Sigmoid colon (tissue), 7 donors: ENCODE measurements around the gene CARD11. TPM values are rescaled to one million over a fixed set of nuclear protein-coding genes. Genes with fewer than 3 reads are reported as not detected.

Experiments
- DNase-seq: peaks from one replicate; pipeline ENCODE4 v3.0.0-alpha.2; 2019
- H3K27ac ChIP-seq, 4 donors: fragments of 200-600 bp; sonication (generic); one replicate each; pipeline ENCODE4 v1.5.1; 2016 to 2019; ENCODE audit warnings: mild to moderate bottlenecking in 1 of 4
- H3K27me3 ChIP-seq, 3 donors: fragments of 200-600 bp; sonication (generic); one replicate each; pipeline ENCODE4 v1.5.1; 2019; ENCODE audit warnings: mild to moderate bottlenecking in 1 of 3
- H3K36me3 ChIP-seq, 4 donors: fragments of 200-600 bp; sonication (generic); one replicate each; pipeline ENCODE4 v1.5.1; 2016 to 2019
- H3K4me1 ChIP-seq, 4 donors: fragments of 200-600 bp; sonication (generic); one replicate each; pipeline ENCODE4 v1.5.1; 2017 to 2019
- H3K4me3 ChIP-seq, 4 donors: fragments of 200-600 bp; sonication (generic); one replicate each; pipeline ENCODE4 v1.5.1; 2017 to 2019; ENCODE audit warnings: mild to moderate bottlenecking in 2 of 4, moderate library complexity in 1 of 4
- H3K9me3 ChIP-seq, 4 donors: fragments of 200-600 bp in 3 of 4; sonication (generic) in 3 of 4; one replicate each; pipeline versions ENCODE4 v1.5.1 to v1.6.1; 2013 to 2019
- EP300 ChIP-seq, 4 donors: sonication (generic); formaldehyde crosslinking; IDR thresholded peaks; one replicate each; pipeline ENCODE4 v1.6.1; 2017; ENCODE audit warnings: antibody characterized with exemption in 4 of 4
- POLR2A ChIP-seq, 2 donors: fragments of 450-650 bp; IDR thresholded peaks; one replicate each; pipeline ENCODE4 v1.6.1; 2016; ENCODE audit warnings: antibody characterized with exemption in 2 of 2, mild to moderate bottlenecking in 2 of 2, moderate library complexity in 2 of 2
- POLR2AphosphoS5 ChIP-seq, 4 donors: sonication (generic); formaldehyde crosslinking; IDR thresholded peaks; one replicate each; pipeline ENCODE4 v1.6.1; 2017; ENCODE audit warnings: antibody characterized with exemption in 4 of 4
- WGBS, 2 donors: extraction: QIAGEN DNeasy Blood & Tissue Kit; methylation state at CpG; one replicate each; pipeline ENCODE4 v1.1.7; 2013; 5-methylcytosine and 5-hydroxymethylcytosine counted together
- intact Hi-C: fragments of 100-400 bp; cut with DNase I; formaldehyde crosslinking; loops from one replicate; pipeline ENCODE4 v1.15.1; 2023
- polyA plus RNA-seq, 3 donors: library from polyadenylated mRNA; stranded (reverse); fragments of 200-250 nt; gene quantifications; one replicate each; pipeline ENCODE4 v1.2.3, GENCODE V29; 2013
- total RNA-seq, 4 donors: library from RNA; depleted of rRNA; stranded (reverse); fragments of >200 nt; gene quantifications; one replicate each; pipeline ENCODE4 v1.1.0, GENCODE V29; 2016
- TF ChIP-seq, protein P1 (sequence below), 4 experiments: fragments of 450-650 bp in 3 of 4; fragments of 200-600 bp in 1 of 4; IDR thresholded peaks; one replicate each; pipeline ENCODE4 v1.5.1; 2016 to 2019; ENCODE audit warnings: antibody characterized with exemption in 4 of 4, mild to moderate bottlenecking in 3 of 4, moderate library complexity in 2 of 4
- donor health status: healthy with polysubstance abuse.
- donor health status: Bipolar disorder and iron deficiency.
- donor health status: healthy.

Gene CARD11
- total and polyA plus RNA-seq, 7 donors, result 0.14 to 22.4 (median 0.66) TPM; not detected in 1

GRCh38 chr7:2860627-2861133, 183.0 kb downstream of the CARD11 start:
- intact Hi-C loops, result no loop called here
- 21 to 72% methylated on average over 14 of the region's 14 CpGs for WGBS, 2 donors

GRCh38 chr7:2859952-2860351, 183.7 kb downstream of the CARD11 start:
- intact Hi-C loops, result no loop called here
- no peaks in the 10 kb centered on the region for H3K9me3 ChIP-seq
- H3K4me1 ChIP-seq, result peaks cover 0 to 20% (median 17%) of the 10 kb centered on the region in 4 donors
- no peaks in the 10 kb centered on the region for H3K27me3 ChIP-seq
- H3K27ac ChIP-seq, result no peak overlapping the region
- TF ChIP-seq, protein P1, sequence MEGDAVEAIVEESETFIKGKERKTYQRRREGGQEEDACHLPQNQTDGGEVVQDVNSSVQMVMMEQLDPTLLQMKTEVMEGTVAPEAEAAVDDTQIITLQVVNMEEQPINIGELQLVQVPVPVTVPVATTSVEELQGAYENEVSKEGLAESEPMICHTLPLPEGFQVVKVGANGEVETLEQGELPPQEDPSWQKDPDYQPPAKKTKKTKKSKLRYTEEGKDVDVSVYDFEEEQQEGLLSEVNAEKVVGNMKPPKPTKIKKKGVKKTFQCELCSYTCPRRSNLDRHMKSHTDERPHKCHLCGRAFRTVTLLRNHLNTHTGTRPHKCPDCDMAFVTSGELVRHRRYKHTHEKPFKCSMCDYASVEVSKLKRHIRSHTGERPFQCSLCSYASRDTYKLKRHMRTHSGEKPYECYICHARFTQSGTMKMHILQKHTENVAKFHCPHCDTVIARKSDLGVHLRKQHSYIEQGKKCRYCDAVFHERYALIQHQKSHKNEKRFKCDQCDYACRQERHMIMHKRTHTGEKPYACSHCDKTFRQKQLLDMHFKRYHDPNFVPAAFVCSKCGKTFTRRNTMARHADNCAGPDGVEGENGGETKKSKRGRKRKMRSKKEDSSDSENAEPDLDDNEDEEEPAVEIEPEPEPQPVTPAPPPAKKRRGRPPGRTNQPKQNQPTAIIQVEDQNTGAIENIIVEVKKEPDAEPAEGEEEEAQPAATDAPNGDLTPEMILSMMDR (IDR thresholded peaks at IDR 0.05), result no peak
- TF ChIP-seq POLR2A (IDR thresholded peaks at IDR 0.05), result no peak
- no peak for DNase-seq
- 82 to 87% methylated on average over 6 of the region's 6 CpGs for WGBS, 2 donors
- H3K36me3 ChIP-seq, result no peaks in the 10 kb centered on the region
- no peak overlapping the region for H3K4me3 ChIP-seq

More at GRCh38 chr7:2860627-2861133, 183.0 kb downstream of the CARD11 start:
- H3K4me1 ChIP-seq, result peaks cover 0 to 20% (median 17%) of the 10 kb centered on the region in 4 donors
- no peak overlapping the region for H3K4me3 ChIP-seq
- DNase-seq, result peak; percentile 43
- TF ChIP-seq POLR2AphosphoS5 (IDR thresholded peaks at IDR 0.05) (no peak), EP300 (IDR thresholded peaks at IDR 0.05) (no peak), POLR2A (IDR thresholded peaks at IDR 0.05) (no peak)
- TF ChIP-seq, protein P1 (IDR thresholded peaks at IDR 0.05), result no peak
- no peak overlapping the region for H3K27ac ChIP-seq
- H3K27me3 ChIP-seq, result no peaks in the 10 kb centered on the region
- no peaks in the 10 kb centered on the region for H3K36me3 ChIP-seq
- no peaks in the 10 kb centered on the region for H3K9me3 ChIP-seq

GRCh38 chr7:2858621-2859020, 185.0 kb downstream of the CARD11 start:
- Histone ChIP-seq H3K9me3 (no peaks in the 10 kb centered on the region), H3K27me3 (no peaks in the 10 kb centered on the region), H3K36me3 (no peaks in the 10 kb centered on the region), H3K4me3 (no peak overlapping the region), H3K27ac (no peak overlapping the region), H3K4me1 (peaks cover 0 to 11% (median 8%) of the 10 kb centered on the region in 4 donors)
- intact Hi-C loops, result no loop called here
- no peak for DNase-seq
- 92% methylated on average over 5 of the region's 5 CpGs for WGBS, 2 donors
- TF ChIP-seq EP300 (IDR thresholded peaks at IDR 0.05), result no peak
- no peak for TF ChIP-seq POLR2A (IDR thresholded peaks at IDR 0.05)
- TF ChIP-seq, protein P1 (IDR thresholded peaks at IDR 0.05), result no peak
- no peak for TF ChIP-seq POLR2AphosphoS5 (IDR thresholded peaks at IDR 0.05)

GRCh38 chr7:2856388-2857169, 187.1 kb downstream of the CARD11 start:
- 77 to 87% methylated on average over 5 of the region's 5 CpGs for WGBS, 2 donors
- Histone ChIP-seq H3K4me1 (no peaks in the 10 kb centered on the region), H3K9me3 (no peaks in the 10 kb centered on the region), H3K36me3 (no peaks in the 10 kb centered on the region), H3K27me3 (no peaks in the 10 kb centered on the region), H3K27ac (no peak overlapping the region), H3K4me3 (no peak overlapping the region)
- no peak for DNase-seq
- intact Hi-C loops, result no loop called here
- no peak for TF ChIP-seq POLR2AphosphoS5 (IDR thresholded peaks at IDR 0.05)
- no peak for TF ChIP-seq POLR2A (IDR thresholded peaks at IDR 0.05)
- TF ChIP-seq, protein P1 (IDR thresholded peaks at IDR 0.05), result no peak
- no peak for TF ChIP-seq EP300 (IDR thresholded peaks at IDR 0.05)

Other genes with a start within 250 kb of the CARD11 start
- gene GNA12, start 199.6 kb downstream of the CARD11 start, total RNA-seq, result 10 to 100 TPM; 21.4 to 46.5 (median 24.6) TPM
- 10 to 100 TPM; 13.2 to 22.7 (median 18.6) TPM for gene GNA12, start 199.6 kb downstream of the CARD11 start, polyA plus RNA-seq